Muscle of arm (tissue), 14 donors: ENCODE data around the gene SHANK2. TPM values are rescaled to one million over a fixed set of nuclear protein-coding genes. Genes with fewer than 3 reads are reported as not detected.

ENCODE experiments used
- DNase-seq: peaks from one replicate; pipeline ENCODE4 v3.0.0-alpha.2; 2013
- long read RNA-seq, 11 donors: transcript quantifications; one replicate each; lab custom pipeline, GENCODE V29; 2026
- polyA plus RNA-seq, 12 donors: library from polyadenylated mRNA; unstranded; fragments of 120-200 nt; gene quantifications; one replicate each; pipeline ENCODE4 v1.2.1, GENCODE V29; 2013; ENCODE audit not compliant: insufficient read length in 12 of 12

Gene SHANK2
- 10 to 100 TPM in 1 of 12 donors, 1 to 10 TPM in 9, under 1 TPM in 1, not detected in 1; 0.56 to 10.1 (median 1.5) TPM for polyA plus RNA-seq
- long read RNA-seq, donor 1, full-length matches to known transcripts: 16 of 16 reads
- long read RNA-seq, donor 1, partial matches to known transcripts: 0 of 16 reads
- long read RNA-seq, donor 1, other reads (novel, unspliced or antisense): 0 of 16 reads
- long read RNA-seq, donor 2: 0 reads
- long read RNA-seq, donor 3: 0 reads
- long read RNA-seq, donor 4: 0 reads
- long read RNA-seq, donor 5: 0 reads
- long read RNA-seq, donor 6: 0 reads
- long read RNA-seq, donor 7, full-length matches to known transcripts: 1 of 1 reads
- long read RNA-seq, donor 7, partial matches to known transcripts: 0 of 1 reads
- long read RNA-seq, donor 7, other reads (novel, unspliced or antisense): 0 of 1 reads
- long read RNA-seq, donor 8: 0 reads
- long read RNA-seq, donor 9, full-length matches to known transcripts: 2 of 2 reads
- long read RNA-seq, donor 9, partial matches to known transcripts: 0 of 2 reads
- long read RNA-seq, donor 9, other reads (novel, unspliced or antisense): 0 of 2 reads
- long read RNA-seq, donor 10, full-length matches to known transcripts: 1 of 1 reads
- long read RNA-seq, donor 10, partial matches to known transcripts: 0 of 1 reads
- long read RNA-seq, donor 10, other reads (novel, unspliced or antisense): 0 of 1 reads
- long read RNA-seq, donor 11, full-length matches to known transcripts: 4 of 4 reads
- long read RNA-seq, donor 11, partial matches to known transcripts: 0 of 4 reads
- long read RNA-seq, donor 11, other reads (novel, unspliced or antisense): 0 of 4 reads

DNA sequence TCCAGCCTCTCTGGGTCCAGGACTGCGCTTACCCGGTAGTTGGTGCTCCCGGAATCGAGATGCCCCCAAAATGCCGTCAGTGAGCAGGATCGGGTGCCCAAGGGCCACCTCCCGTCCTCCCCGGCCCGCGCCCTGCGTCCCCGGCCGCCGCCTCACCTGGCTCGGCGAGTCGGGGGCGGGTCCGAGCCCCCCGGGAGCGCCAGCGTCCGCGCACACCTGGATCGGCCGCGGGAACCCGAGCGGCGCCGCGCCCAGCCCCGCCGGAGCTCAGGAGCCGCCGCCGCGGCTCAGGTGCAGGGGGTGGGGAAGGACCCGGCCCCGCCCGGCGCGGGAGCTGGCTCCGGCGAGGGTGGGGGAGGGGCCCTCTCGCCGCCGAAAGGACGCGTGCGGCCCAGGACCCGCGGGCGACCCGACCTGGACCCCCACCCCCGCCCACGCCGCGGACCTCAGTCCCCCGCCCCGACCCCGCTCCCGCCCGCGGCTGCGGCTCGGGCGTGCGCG is at the start of gene SHANK2:
SHANK2 (minus strand) TSS at position 309 of the 501 bp plus-strand sequence. CDS start 105,251 bp downstream, outside the sequence.
- DNase-seq: no peak

DNA sequence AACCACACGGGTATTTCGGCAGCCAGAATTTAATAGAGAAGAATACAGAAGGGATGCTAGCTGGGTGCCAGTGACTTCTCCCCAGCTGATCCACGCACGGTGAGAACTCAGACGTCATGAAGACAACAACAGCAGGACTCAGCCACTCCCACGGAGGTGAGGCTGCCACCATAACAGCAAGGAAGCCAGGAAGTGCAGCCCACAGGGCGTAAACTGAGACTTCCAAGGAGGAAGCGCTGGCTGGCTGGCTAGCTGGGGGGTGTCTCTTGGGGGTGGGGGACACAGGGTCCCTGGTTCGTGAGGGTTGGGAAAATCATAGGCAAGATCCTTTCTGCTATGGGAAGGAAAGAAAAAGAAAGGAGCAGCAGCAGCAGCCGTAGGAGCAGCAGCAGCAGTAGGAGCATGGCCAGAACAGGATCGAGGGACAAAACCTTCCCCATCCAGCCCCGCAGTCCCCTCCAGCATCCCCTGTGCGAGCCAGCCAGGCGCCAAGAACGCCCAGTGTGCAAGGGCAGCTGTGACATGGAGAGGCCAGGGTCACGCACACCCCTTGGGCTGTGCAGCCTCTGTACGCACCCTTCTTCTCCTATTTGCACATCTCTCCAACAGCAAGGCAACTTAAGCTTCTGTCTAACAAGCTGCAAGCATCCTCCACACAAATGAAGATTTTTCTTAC is 49.6 kb upstream of the SHANK2 start:
- DNase-seq: no peak

DNA sequence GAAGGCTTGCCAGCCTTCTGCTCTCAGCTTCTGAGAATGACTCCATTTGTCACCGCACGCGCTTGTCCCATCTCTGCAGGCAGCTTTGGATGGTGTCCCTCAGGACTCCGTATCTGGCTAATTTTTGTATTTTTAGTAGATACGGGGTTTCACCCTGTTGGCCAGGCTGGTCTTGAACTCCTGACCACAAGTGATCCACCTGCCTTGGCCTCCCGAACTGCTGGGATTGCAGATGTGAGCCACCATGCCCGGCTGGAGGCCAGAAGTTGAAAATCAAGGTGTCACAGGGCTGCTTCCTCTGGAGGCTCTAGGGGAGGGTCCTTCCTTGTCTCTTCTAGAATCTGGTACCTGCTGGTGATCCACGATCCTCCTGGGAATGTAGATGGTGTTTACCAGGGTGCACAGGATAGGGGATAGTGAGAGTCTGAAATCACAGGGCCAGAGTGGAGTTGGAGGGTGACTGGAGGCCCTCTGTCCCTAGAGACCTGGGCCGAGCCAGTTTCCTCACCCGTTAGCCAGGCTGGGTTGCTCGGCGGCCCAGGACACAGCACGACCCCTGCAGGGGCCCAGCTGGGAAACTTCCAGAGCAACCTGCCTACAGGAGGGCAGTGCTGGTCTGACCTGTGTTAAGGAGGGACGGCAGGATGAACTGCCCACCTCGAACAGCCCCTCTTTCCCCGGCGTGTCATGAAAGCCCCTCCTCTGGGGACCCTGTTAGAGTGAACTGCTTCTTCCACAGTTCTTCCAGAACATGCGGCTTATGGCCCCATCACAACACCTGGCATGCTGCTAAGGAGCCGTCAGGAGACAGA is 48.9 kb upstream of the SHANK2 start:
- no peak for DNase-seq

DNA sequence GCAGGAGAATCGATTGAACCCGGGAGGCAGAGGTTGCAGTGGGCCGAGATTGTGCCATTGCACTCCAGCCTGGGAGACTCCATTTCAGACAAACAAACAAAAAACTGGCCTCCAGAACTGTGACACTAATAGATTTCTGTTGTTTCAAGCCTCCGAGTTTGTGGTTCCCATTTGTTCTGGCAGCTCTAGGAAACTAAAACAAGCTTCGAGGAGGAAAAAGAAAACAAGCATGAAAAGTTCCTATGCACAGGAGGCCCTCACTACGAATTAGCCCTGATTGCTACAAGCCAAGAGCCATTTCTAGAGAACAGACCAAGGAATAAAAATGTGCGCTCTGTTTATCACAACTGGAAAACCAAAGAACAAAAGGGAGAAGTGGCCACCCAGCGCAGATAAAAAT is 47.8 kb upstream of the SHANK2 start:
- no peak for DNase-seq

DNA sequence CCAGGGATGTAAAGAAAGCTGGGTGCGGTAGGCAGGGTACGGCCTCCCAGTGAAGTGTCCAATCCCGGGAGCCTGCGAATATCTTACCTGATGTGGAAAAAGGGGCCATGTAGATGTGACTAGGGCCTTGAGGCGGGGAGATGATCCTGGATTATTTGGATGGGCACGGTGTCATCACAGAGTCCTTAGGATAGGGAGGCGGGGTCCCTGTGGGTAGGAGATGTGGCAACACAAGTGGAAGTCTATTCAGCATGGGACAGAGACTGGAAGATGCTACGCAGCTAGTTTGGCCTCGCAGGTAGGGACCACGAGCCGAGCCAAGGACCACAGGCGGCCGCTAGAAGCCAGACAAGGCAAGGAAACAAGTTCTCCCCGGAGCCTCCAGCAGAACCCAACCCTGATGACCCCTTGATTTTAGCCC is 46.4 kb upstream of the SHANK2 start:
- no peak for DNase-seq

DNA sequence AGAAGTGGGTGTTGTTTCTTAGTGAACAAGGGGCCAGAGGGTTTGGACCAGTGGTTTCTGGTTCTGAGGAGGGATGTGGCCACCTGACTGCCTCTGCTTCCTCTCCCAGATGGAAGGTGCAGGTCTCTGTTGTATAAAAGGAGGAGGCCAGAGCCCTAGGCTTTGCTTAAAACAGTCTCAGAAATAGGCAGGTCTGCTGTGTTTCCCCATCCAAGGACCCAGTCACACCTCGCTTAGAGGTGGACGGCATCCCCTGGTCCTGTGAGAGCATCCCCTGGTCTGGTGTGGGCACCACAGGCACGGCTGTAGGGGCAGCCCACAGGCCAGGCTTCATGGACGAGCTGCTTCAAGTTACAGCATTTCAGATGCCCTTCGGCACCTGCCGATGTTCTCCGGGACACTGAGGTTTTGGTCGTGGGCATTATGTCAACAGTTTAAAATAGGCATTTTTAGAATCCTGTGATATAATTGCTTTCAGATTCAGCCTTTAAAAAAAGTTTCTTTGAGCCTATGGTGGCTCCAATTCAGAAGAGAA is 45.7 kb upstream of the SHANK2 start:
- DNase-seq: no peak

DNA sequence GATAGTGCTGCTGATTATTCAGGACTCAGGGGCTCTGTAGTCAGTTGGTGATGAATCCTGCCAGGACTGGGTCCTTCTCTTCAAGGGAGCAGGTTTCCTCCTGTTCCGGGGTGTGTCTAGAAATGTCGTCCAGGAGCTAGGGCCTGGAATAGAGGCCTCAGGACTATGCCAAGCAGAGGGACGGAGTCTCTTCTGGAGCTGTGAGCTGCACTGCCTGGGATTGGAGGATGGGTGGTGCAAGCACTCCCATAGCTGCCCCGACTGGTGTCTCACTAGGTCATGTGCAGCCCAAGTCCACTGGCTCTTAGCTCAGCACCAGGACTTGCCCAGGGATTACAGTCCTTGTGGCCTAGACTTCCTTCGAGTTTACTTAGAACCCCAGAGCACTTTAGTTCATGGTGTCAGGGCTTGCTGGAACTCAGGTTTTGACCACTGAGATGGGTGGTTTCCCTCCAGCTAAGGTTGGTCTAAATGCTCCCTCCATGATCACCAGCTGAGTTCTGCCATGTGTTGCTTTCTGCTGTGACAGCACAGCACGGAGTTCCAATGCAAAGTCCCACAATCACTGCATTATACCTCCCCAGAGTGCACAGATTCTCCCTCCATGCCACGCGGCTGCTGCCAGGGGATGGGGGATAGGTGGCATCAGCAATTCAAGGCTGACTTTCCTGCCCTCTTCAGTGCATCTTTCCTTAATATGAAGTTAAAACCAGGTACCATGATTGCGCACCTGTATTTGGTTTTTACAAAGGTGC is 42.6 kb upstream of the SHANK2 start:
- DNase-seq: no peak

DNA sequence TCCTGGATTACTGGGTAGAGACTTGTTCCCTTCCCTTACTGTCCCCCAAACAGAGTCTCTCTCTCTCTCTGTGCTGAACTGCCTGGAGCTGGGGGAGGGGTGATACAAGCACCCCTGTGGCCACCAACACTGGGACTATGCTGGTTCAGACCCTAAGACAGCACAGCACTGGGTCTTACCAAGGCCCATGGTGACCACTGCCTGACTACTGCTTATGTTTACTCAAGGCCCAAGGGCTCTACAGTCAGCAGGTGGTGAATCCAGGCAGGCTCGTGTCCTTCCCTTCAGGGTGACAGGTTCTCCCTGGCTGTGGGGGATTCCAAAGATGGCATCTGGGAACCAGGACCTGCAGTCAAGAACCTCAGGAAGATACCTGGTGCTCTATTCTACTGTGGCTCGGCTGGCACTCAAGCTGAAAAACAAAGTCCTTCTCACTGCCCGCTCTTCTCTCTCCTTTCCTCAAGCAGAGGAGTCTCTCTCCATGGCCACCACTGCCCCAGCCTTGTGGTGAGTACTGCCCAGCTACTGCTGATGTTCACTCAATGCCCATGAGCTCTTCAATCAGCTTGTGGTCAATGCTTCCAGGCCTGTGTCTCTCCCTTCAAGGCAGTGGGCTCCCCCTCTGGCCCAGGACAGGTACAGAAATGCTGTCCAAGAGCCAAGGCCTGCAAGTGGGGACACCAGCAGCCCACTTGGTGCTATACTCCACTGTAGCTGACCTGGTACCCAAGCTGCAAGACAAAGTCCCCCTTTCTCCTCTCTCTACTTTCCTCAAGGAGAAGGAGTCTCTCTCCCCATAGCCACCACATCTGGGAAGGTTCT is 41.8 kb upstream of the SHANK2 start:
- DNase-seq: no peak

DNA sequence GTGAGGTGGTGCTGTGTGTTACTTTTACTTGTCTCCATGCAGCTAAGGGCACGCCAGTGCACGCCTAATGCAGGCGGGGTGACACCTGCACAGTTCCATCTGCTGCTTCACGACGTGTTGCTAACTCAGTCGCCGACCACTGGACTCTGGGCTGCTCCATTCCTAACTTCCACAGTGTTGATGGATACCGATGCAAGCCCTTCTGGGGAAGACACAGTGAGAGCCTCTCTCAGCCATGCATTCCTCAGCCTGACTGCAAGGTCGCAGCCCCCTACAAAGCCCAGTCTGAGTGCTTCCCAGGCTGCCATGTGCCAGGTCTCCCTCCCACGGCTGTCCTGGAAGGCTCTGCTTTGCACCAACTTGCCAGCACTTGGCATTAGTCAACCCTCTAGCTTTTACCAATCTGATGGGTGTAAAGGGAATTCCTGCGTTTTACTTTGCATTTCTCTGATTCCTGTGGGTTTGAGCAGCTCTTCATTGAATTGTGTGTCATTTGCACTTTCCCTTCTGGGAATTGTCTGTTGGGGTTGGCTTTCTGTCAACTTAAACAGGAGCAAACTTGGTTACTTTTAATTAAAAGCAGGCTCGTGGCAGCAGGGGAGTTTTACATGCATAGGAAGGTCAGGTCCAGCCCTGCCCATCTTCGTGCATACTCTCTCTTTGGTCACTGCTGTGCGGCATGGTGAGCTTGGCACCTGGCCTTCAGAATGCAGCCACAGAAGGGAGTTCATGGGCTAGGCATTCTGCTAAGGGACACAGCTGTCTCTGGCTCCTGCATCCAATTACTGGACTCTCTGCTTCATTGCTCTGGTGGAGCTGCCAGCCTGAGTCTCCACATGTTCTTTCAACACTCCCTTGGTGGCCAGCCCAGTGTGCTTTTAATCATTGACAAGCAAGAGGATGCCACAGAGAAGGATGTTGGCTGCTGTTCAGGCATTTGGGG is 34.6 kb upstream of the SHANK2 start:
- peak; percentile 23 for DNase-seq

DNA sequence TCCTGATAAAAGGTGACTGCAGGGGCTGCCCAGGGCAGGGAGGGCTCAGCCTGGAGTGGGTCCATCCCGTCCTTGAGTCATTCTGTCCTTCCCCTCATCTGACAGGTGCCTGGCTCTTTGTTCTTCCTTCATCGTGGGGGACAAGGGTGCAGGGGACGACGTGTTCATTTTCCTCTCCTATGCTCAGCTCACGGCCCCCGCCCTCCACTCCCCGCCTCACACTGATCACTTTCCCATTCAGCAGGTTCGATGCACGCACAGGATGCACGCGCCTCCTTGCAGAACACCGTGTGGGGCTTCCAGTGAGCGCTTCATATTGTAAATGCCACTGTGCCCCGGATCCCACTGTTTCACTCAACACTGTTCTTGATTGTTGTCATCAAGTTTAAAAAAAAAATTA is 32.7 kb upstream of the SHANK2 start:
- no peak for DNase-seq

DNA sequence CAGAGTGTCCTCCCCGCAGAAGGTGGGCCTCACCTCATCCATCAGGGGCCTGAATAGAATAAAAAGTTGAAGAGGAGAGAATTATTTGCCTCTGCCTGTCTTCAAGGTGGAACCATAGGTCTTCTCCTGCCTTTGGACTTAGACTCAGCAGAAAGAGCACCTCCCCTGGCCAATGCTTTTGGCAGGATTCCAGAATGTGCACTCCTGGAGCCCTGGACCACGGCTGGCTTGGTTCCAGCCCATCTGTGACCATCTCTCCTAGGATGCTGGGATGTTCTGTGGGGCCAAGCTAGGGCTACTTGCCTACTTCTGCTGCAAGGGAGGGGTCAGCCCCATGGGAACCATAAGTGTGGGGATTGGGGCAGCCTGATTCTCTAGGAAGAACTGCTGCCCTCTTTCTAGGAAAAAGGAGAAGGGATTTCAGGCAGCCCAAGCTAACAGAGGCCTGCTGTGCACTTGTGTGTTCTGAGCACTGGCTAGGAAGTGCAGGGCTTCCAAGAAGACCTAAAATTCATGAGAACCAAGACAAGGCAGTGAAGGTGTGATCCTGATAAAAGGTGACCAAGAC is 32.2 kb upstream of the SHANK2 start:
- DNase-seq: no peak

DNA sequence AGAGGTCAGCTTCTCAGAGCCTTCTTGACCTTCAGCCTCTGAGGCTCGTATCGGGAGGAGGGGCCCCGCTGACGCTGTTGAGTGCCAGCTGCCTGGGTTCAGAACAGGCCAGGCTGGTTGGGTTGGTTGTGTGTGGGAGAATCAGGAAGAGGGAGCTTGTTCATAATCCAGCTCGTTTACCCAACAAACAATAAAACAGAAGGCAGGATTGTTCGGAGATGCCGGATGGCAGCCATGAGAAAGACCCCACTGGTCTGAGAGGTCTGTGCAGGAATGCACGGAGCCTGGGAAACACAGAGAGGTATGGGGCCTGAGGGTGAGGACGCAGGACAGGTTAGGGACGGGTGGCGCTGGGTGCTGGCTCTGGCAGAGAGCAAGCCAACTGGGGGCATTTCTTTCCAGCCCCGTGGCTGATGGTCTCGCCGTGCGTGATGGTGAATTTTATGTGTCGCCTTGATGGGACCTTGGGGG is 31.6 kb upstream of the SHANK2 start:
- DNase-seq: no peak

DNA sequence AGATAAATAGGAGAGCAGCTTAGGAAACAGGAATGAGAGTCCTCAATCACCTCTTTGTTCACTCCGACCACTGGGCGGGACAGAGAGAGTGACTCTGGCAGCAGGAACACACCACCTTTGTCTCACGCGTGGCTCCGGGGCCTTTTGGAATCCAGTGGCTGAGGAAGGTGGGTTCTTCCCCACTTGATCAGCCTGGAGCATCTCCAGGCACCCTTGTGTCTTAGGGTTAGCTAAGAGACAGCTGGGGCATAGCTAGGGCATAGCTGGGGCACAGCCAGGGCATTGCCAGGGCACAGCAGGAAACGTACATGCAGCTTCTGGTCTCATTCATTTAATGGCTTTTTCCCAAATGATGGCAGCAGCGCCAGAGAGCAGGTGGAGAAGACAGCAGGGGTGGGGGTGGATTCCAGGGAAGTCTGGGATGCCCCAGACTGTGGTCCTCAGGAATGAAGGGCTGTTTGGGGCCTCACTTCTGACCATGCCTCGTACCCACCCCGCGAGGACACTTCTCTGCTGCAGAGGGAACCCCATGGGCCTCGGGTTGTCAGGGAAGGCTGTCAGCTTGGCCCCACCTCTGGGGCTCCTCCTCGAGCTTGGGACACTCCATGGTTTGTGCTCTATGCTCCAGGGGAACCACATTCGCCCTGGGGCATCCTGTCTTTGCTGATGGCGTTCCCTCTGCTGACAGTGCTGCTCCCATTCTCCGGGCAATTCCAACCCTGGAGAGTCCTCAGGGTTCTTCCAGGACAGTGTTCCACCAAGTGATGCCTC is 30.4 kb upstream of the SHANK2 start:
- no peak for DNase-seq

DNA sequence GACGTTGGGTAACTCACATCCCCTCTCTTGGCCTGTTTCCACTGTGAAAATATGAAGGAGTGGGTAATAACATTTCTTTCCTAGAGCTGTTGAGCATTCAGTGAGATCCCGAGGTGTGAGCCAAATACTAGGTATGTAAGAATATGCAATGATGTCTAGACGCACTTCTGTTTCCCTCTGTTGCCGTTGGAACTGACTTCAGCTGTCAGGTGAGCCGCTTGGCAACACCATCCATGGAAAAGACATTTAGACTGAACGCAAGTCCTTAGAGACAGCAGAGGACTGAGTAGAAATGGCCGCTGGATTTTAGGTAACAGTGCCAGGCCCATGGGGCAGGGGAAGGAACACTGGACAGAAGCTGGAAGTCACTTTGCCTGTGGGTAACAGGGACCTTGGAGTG is 29.5 kb upstream of the SHANK2 start:
- DNase-seq: peak; percentile 29

DNA sequence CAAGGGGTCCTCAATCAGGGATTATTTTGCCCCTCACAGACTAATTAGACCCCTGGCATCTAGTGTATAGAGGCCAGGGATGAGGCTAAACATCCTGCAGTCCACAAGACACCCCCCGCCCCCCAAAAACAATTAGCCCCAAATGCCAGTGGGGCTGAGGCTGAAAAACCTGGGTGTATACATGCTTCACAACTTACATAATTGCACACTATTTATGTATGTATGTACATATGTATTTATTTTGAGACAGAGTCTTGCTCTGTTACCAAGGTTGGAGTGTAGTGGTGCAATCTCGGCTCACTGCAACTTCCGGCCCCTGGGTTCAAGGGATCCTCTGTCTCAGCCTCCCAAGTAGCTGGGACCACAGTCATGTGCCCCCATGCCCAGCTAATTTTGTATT is 28.8 kb upstream of the SHANK2 start:
- no peak for DNase-seq

DNA sequence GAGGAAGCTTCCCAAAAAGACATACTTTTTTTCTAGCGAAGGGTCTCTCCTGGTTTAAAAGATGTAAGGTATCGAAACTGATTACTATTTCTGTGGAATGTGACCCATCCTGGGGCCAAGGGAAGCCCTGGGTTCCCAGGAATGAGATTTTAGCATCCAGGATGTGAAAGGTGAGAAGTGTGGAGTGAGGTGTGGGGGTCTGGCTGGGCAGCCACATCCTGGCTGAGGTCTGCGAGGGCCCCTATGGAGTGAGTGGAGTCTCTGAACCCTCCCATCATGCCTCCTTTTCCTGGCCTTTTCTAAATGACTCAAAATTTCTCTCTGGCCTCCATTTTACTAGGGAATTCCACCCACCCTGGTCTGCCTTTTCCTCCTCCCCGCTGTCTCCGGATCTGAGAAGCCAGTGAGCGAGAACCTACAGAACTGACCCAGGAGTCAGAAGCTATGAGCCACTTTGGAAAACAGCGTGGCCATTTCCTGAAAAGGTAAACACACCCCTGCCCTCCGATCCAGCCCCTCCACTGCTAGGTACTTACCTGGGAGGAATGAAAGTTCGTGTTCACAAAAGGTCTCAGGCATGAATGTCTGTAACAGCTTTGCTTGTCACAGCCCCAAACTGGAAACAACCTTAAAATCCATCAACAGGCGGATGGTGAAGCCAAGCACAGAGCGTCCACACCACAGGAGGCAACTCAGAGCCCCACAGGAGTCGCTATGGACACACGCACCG is 27.7 kb upstream of the SHANK2 start:
- DNase-seq: no peak
